Ovary (tissue), 9 donors: ENCODE data around the gene KCNK1. TPM values are rescaled to one million over a fixed set of nuclear protein-coding genes. Genes with fewer than 3 reads are reported as not detected.

Experiments used
- DNase-seq, 5 donors: peaks; one replicate each; pipeline ENCODE4 v3.0.0-alpha.2; 2019 to 2020
- H3K27ac ChIP-seq, 2 donors: fragments of 200-600 bp; one replicate each; pipeline versions ENCODE4 v1.5.1 to v1.8.0; 2019 to 2022
- H3K27me3 ChIP-seq: fragments of 200-600 bp; one replicate; pipeline ENCODE4 v1.8.0; 2022
- H3K36me3 ChIP-seq: fragments of 200-600 bp; sonication (generic); one replicate; pipeline ENCODE4 v1.5.1; 2019
- H3K4me1 ChIP-seq: one replicate; pipeline ENCODE4 v1.8.1; 2013; ENCODE audit warnings: mild to moderate bottlenecking, moderate library complexity; ENCODE audit not compliant: insufficient read depth
- H3K4me3 ChIP-seq: fragments of 200-600 bp; sonication (generic); one replicate; pipeline ENCODE4 v1.5.1; 2017
- H3K9me3 ChIP-seq, 2 donors: fragments of 200-600 bp in 1 of 2; sonication (generic) in 1 of 2; one replicate each; pipeline versions ENCODE4 v1.5.1 to v1.8.1; 2013 to 2019; ENCODE audit warnings: mild to moderate bottlenecking in 1 of 2, moderate library complexity in 1 of 2
- CTCF ChIP-seq, 3 donors: fragments of 450-650 bp in 2 of 3; fragments of 200-600 bp in 1 of 3; IDR thresholded peaks; one replicate each; pipeline versions ENCODE4 v1.5.1 to v1.8.0; 2016 to 2022; ENCODE audit warnings: antibody characterized with exemption in 3 of 3, mild to moderate bottlenecking in 1 of 3
- EP300 ChIP-seq: sonication (generic); formaldehyde crosslinking; IDR thresholded peaks from one replicate; pipeline ENCODE4 v1.6.1; 2017; ENCODE audit warnings: antibody characterized with exemption
- POLR2A ChIP-seq: fragments of 450-650 bp; IDR thresholded peaks from one replicate; pipeline ENCODE4 v1.6.1; 2017; ENCODE audit warnings: antibody characterized with exemption, mild to moderate bottlenecking, moderate library complexity
- WGBS, 3 donors: extraction: QIAGEN DNeasy Blood & Tissue Kit in 1 of 3; methylation state at CpG; one replicate each; pipeline versions ENCODE4 v1.1.5 to v1.1.7; 2013 to 2017; 5-methylcytosine and 5-hydroxymethylcytosine counted together
- intact Hi-C, 4 donors: fragments of 100-400 bp; cut with DNase I; formaldehyde crosslinking; loops; one replicate each; pipeline versions ENCODE4 v1.11.0 to v1.15.1; 2022 to 2023
- polyA plus RNA-seq, 2 donors: library from polyadenylated mRNA; stranded (reverse); fragments of 200-250 nt in 1 of 2; fragments of 350-450 nt in 1 of 2; fragmentation: Illumina TruSeq in 1 of 2; extraction: RNeasy Lipid Tissue Mini Kit (QIAGEN cat#74804) in 1 of 2; gene quantifications; one replicate each; pipeline ENCODE4 v1.2.3, GENCODE V29; 2013 to 2014
- total RNA-seq, 7 donors: library from RNA; depleted of rRNA in 2 of 7; stranded (reverse); fragments of >200 nt in 2 of 7; fragmentation: NEBNext Ultra II Directional in 3 of 7; extraction: Animal tissue kit (Norgen Biotek cat#: 25700) in 3 of 7; gene quantifications; one replicate each; pipeline versions ENCODE4 v1.1.0 to v1.2.4, GENCODE V29; 2016 to 2023
- donor health status: DM: no; HTN: no; CAD: no; lungs with moderate emphysema.
- donor health status: DM: no; HTN: no; CAD: no.
- donor health status: Bipolar disorder and iron deficiency.
- donor health status: DM: yes; HTN: yes; CAD: no.
- donor health status: DM: no; HTN: no; CAD: no.
- donor health status: DM: yes; HTN: yes; CAD: no.

KCNK1 gene
- total and polyA plus RNA-seq, 9 donors = 3.1 to 24.8 (median 4.9) TPM

DNA sequence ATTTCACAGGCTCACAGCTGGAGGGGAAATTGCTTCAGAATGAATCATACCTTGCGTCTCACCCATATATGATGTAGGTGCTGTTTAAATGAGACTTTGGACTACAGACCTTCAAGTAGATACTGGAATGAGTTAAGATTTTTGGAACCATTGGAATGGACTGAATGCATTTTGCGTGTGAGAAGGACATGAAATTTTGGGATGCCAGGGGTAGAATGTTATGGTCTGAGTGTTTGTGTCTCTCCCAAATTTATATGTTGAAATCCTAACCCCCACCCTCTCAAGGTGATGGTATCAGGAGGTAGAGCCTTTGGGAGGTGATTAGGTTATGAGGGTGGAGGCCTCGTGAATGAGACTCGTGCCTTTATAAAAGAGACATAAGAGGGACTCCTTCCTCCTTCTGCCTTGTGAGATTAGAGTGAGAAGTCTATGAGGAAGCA is 41.4 kb downstream of the KCNK1 start:
- DNase-seq = no peak
- intact Hi-C loops = no loop called here
- no peaks in the 10 kb centered on the region for H3K36me3 ChIP-seq
- no peaks in the 10 kb centered on the region for H3K4me1 ChIP-seq
- no peaks in the 10 kb centered on the region for H3K9me3 ChIP-seq
- TF ChIP-seq POLR2A (no peak), CTCF (IDR thresholded peaks at IDR 0.05) (no peak), EP300 (no peak)
- 86 to 95% (median 92%) methylated on average over 4 of the region's 4 CpGs for WGBS, 3 donors
- no peaks in the 10 kb centered on the region for H3K27me3 ChIP-seq
- no peak overlapping the region for H3K27ac ChIP-seq
- no peak overlapping the region for H3K4me3 ChIP-seq

DNA sequence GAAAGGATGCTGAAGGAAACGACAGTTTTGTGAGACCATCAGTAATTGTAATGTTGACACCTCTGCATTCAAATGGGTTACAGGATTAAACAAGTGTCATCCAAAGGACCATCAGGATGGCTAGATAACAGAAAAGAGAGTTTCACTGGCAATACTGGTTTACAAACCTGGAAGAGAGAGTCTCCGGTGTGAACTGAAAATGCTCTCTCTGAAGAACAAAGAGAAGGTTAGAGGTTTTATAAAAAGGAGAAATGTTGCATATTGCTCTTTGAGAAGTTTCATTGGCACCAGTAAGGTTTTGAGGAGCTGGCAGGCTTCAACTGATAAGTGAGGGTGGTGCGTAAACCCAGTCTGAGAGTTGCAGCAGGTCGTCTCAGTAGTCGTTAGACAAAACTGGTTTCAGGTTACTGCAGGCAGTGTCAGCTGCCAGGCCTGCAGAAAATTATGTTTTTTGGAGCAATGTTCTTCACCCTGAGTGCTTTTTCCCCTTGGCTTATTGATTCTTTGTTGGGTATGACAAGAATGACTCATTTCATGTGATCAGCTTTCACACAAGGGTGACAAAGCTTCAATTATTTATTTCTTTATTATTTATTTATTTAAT is 42.2 kb downstream of the KCNK1 start:
- H3K36me3 ChIP-seq = no peaks in the 10 kb centered on the region
- H3K27me3 ChIP-seq = no peaks in the 10 kb centered on the region
- 54 to 62% (median 54%) methylated on average over 5 of the region's 5 CpGs for WGBS, 3 donors
- H3K4me1 ChIP-seq = no peaks in the 10 kb centered on the region
- H3K27ac ChIP-seq = no peak overlapping the region
- no peak for DNase-seq
- intact Hi-C loops = no loop called here
- TF ChIP-seq EP300 = no peak
- no peak for TF ChIP-seq CTCF (IDR thresholded peaks at IDR 0.05)
- TF ChIP-seq POLR2A = no peak
- H3K9me3 ChIP-seq = no peaks in the 10 kb centered on the region
- no peak overlapping the region for H3K4me3 ChIP-seq

GRCh38 chr1:233656687-233657086 is 42.8 kb downstream of the KCNK1 start:
- TF ChIP-seq CTCF (IDR thresholded peaks at IDR 0.05) (no peak), EP300 (no peak), POLR2A (no peak)
- Histone ChIP-seq H3K9me3 (no peaks in the 10 kb centered on the region), H3K4me1 (no peaks in the 10 kb centered on the region), H3K36me3 (no peaks in the 10 kb centered on the region), H3K27ac (no peak overlapping the region), H3K4me3 (no peak overlapping the region), H3K27me3 (no peaks in the 10 kb centered on the region)
- 82 to 90% (median 87%) methylated on average over 3 of the region's 3 CpGs for WGBS, 3 donors
- no peak for DNase-seq
- intact Hi-C loops = no loop called here

DNA sequence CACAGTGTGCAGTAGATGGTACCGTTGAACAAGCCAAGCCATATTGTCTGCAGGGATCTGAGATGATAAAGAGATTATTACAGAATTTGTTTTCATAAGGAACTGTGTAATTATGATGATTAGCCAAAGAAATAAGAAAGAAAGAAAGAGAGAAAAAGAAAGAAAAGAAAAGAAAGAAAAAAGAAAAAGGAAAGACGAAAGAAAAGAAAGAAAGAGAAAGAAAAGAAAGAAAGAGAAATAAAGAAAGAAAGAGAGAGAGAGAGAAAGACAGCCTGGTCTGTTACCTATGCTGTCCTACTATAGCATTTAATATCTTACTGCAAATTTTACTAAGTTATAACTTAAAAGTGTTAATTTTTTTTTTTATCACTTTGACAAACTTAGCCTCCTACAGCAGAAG is 43.6 kb downstream of the KCNK1 start:
- 79 to 95% (median 79%) methylated on average over 2 of the region's 2 CpGs for WGBS, 3 donors
- intact Hi-C loops = no loop called here

More for the DNA sequence above, 43.6 kb downstream of the KCNK1 start:
- H3K36me3 ChIP-seq = no peaks in the 10 kb centered on the region
- DNase-seq = no peak
- H3K4me1 ChIP-seq = no peaks in the 10 kb centered on the region
- H3K27me3 ChIP-seq = no peaks in the 10 kb centered on the region
- no peaks in the 10 kb centered on the region for H3K9me3 ChIP-seq
- H3K4me3 ChIP-seq = no peak overlapping the region
- no peak overlapping the region for H3K27ac ChIP-seq
- no peak for TF ChIP-seq POLR2A
- no peak for TF ChIP-seq EP300
- TF ChIP-seq CTCF (IDR thresholded peaks at IDR 0.05) = no peak
